Stimulated activated CD4-positive, alpha-beta T cell treated with anti-CD3 and anti-CD28 coated beads, TNF-alpha, amount 100 ng/mL, for 4 hours (primary cell): ENCODE results near the gene FEV.
"Not testable (repeated sequence)": the region's sequence is repeated elsewhere in the genome, so short reads cannot be mapped to it uniquely, and the experiment has no call there.

ENCODE experiments used
- DNase-seq, 3 experiments: peaks; one replicate each; pipeline ENCODE4 v3.0.0-alpha.2; 2020; ENCODE audit warnings: low read depth in 3 of 3

The FEV gene

DNA sequence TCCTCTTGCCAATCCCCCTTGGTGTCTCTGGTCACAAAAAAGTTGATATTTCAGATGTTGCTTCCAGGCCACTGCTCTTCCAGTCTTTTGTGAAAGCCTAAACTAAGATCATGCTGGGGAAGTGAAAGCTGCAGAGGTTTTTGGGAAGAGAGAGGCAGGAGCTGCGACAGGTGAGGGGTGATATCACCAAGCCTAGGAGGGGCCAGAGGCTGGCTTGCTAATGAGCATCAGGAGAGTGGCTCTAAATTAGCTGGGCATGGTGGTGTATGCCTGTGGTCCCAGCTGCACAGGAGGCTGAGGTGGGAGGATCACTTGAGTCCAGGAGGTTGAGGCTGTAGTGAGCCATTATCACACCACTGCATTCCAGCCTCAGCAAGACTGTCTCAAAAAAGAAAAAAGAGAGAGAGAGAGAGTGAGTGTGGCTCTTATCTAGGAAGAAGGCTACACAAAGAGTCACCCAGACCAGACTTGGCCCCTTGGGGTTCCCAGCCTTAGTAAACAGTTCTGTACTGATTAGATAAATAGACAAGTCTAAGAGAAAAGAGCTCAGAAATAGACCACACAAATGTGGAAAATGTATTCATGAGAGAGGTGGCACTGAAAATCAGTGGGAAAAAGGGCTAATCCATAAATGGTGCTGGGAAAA is 40.1 kb downstream of the FEV start:
- no peak for DNase-seq

DNA sequence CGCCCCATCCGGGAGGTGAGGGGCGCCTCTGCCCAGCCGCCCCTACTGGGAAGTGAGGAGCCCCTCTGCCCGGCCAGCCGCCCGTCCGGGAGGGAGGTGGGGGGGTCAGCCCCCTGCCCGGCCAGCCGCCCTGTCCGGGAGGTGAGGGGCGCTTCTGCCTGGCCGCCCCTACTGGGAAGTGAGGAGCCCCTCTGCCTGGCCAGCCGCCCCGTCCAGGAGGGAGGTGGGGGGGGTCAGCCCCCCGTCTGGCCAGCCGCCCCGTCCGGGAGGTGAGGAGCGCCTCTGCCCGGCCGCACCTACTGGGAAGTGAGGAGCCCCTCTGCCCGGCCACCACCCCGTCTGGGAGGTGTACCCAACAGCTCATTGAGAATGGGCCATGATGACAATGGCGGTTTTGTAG is 53.2 kb downstream of the FEV start:
- not testable (repeated sequence) for DNase-seq
